ENCODE measurements around the gene THOP1.
"Not testable (repeated sequence)": the region's sequence is repeated elsewhere in the genome, so short reads cannot be mapped to it uniquely, and the experiment has no call there.

THOP1 gene

DNA sequence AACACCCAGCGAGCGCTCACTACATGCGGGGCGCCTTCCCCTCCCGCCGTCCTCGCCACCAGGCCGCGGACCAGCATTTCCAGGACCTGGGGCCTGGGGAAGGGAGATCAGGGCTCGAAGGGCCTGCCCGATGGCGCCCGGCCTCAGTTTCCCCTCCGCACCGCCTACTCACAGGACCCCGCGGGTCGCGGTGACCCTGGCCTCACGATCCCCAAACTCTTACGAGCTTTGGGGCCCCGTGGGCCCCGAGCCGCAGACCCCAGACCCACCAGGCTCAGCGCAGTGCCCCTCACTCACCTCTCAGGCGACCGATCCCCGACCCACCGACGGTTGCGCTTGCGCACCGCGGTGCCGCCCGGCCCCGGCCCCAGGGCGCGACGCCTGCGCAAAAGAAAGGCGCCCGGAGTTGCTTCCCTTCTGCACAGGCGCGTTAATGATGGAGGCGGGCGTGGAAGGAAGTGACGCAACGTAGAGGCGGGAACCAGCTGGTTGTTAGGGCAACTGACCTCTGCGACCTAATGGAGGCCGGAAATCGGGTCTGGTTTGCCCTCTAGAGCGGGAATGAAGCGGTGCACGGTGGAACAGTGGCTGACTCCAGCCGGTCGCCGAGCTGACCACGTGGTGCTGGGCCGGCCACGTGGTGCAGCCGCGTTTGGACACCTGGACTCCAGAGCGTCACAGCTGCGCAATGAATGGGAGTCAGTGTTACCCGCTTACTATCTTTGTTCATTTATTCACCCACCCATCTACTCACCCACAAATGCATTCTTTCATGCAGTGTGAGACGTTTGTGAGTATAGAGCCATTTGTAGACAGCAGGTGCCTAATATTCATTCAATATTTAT, 2.1 kb upstream of the THOP1 start, which contains the start of gene SGTA:
Gene SGTA, minus strand, starts transcription at position 338 of the 845 bp plus-strand sequence. CDS start 14,205 bp downstream, outside the sequence.
- DNase-seq (ENCODE audit: low read depth in 2 of 2): peak; percentile 95 to 97

DNA sequence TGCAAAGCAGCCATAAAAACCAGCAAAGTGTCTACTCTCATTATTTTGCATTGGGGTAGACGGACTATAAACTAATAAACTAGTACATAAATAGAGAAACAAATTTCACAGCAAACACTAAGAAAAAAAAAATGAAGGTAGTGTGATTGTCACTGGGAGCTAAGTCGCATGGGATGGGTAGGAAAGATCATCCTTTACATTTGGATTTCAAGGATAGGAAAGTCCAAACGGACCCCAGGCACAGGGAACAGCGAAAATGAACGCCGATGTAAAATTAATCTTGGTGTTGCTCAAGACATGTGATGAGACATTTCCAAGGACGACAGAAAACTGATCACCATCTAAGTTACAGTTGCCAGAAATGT, 1.5 kb upstream of the THOP1 start:
- no peak for DNase-seq (ENCODE audit: low read depth in 2 of 2)

DNA sequence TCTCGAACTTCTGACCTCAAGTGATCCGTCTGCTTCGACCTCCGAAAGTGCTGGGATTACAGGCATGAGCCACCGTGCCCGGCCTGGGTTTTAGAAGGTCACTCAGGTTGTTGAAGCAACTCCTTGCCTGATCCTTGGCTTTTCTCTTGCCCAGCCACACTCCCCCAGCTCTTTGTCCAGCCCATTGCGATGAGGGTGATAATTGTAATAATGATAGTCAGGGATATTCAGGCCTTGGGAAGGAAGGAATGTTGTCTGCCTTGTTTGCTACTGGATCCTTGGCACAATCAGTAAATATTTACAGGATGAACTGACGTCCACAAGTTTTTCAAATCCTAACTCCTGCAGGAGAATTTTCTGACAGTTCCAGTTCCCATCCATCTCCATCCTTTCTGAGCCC, 1.8 kb downstream of the THOP1 start:
- DNase-seq (ENCODE audit: low read depth in 2 of 2): no peak

DNA sequence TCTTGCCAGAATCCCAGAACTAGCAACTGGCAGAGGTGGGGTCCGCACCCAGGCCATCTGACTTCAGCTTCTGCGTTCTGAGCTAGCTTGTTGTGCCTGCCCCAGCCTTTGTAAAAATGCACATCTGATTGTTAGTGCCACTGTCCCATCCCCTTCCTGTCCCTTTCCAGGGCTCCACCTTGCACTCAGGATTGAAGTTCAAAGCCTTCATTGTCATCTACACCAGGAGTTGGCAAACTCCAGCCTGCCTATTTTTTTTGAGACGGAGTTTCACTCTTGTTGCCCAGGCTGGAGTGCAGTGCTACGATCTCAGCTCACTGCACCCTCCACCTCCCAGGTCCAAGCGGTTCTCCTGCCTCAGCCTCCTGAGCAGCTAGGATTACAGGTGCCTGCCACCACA, 2.9 kb downstream of the THOP1 start:
- DNase-seq (ENCODE audit: low read depth in 2 of 2): no peak

DNA sequence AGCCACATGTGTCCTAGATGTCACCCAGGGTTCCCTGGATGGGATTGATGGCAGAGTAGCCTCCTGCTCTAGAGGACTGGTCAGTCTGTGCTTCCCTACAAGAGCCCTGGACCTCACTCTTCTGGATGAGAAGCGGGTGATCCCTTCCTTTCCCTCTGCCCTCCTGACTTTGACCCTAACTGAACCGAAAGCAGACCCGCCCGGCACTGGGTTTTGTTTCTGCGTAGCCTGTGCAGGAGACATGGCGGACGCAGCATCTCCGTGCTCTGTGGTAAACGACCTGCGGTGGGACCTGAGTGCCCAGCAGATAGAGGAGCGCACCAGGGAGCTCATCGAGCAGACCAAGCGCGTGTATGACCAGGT, 4.9 kb downstream of the THOP1 start:
- no peak for DNase-seq (ENCODE audit: low read depth in 2 of 2)

DNA sequence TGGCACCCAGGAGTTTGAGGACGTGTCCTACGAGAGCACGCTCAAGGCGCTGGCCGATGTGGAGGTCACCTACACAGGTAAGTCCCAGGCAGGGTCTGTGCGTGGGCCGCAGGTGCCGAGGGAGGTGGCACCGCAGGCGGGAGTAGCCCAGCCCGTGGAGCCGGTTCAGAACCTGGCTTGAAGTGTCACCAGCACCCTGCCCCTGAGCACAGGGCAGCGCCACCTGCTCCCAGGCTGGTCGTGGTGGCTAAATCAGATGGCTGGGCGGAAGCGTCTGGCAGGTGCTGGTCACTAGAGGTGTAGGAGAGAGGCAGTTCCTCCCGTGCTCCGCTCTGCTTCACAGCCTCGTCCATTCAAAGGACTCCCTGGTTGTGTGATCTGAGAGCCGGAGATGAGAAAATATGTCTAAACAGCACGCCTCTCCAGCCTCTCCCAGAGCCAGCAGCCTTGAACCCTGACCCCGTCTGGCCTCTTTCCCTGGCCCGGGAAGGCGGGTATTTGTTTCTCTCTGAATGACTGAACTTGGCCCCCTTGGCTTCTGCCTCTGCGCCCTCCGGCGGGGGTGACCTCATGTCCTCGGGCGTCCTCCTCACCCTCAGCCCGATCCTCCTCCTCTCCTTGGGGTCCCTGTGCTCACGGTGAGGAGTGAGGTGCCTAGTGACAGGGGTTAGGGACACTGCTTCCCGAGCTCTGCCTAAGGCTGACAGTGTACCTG, 5.4 kb downstream of the THOP1 start:
- DNase-seq (ENCODE audit: low read depth in 2 of 2): no peak

DNA sequence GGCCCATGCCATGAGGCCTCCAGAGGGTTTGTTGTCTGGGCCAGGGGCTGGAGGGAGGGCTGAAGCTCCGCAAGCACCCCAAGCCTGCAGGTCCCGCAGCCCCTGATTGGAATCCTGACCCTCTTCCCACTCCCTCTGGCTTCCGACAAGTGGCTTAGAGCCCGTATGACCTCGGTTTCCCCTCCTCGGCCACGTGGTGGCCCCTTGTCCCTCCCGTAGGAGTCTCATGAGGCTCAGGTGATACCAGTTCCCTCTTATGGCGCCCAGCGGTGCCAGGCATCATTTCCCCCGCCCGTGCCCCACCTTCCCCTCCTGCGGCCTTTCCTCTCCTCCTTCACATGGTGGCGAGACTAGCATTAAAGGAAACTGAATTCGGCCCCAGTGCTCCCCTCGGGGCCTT, 6.1 kb downstream of the THOP1 start:
- DNase-seq (ENCODE audit: low read depth in 2 of 2): no peak

DNA sequence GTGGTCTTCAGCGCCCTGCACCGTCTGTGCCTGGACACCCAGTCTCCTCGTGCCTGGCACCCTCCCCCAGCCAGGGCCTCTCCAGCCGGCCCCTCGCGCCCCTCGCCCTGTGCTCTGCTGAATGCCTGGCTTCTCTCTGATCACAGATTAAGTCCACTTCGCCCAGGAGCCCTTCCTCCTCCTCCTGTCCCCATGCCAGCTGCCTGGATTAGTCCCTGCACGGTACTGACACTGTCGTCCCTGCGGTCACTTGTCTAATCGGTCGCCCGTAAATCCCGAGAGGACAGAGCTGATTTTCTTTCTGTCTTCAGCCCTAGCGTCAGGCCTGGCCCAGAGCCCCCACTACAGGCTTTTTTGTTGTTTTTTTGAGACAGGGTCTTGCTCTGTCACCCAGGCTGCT, 6.6 kb downstream of the THOP1 start:
- no peak for DNase-seq (ENCODE audit: low read depth in 2 of 2)

DNA sequence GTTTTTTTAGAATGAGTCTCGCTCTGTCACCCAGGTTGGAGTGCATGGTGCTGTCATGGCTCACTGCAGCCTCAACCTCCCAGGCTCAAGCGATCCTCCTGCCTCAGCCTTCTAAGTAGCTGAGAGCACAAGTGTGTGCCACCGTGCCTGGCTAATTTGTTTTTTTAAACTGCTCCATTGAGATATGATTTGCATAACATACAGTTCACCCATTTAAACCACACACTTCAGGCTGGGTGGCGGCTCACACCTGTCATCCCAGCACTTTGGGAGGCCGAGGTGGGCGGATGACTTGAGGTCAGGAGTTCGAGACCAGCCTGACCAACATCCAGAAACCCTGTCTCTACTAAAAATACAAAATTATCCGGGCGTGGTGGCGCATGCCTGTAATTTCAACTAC, 7.4 kb downstream of the THOP1 start:
- not testable (repeated sequence) for DNase-seq (ENCODE audit: low read depth in 2 of 2)

DNA sequence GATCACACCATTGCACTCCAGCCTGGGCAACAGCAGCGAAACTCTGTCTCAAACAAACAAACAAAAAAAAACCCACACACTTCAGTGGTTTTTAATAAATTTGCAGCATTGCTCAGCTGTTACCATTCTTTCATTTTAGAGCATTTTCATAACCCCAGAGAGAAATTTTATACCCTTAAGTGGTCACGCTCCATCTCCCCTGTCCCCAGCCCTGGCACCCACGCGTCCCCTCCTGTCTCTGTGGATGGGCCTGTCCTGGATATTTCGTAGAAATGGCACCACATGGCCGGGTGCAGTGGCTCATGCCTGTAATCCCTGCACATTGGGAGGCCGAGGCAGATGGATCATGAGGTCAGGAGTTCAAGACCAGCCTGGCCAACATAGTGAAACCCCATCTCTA, 7.8 kb downstream of the THOP1 start:
- DNase-seq (ENCODE audit: low read depth in 2 of 2): no peak

DNA sequence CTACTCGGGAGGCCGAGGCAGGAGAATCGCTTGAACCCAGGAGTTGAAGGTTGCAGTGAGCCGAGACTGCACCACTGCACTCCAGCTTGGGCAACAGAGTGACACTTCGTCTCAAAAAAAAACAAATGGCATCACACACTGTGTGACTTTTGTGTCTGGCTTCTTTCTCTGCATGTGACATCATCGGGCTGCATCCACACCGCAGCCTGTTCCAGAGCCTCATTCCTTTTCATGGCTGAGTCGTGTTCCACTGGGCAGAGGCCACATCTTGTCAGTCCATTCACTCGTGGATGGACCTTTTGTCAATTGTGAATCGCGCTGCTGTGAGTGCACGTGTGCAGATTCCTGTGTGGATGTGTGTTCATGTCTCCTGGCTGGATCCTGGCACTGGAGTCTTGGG, 8.3 kb downstream of the THOP1 start:
- DNase-seq (ENCODE audit: low read depth in 2 of 2): no peak

DNA sequence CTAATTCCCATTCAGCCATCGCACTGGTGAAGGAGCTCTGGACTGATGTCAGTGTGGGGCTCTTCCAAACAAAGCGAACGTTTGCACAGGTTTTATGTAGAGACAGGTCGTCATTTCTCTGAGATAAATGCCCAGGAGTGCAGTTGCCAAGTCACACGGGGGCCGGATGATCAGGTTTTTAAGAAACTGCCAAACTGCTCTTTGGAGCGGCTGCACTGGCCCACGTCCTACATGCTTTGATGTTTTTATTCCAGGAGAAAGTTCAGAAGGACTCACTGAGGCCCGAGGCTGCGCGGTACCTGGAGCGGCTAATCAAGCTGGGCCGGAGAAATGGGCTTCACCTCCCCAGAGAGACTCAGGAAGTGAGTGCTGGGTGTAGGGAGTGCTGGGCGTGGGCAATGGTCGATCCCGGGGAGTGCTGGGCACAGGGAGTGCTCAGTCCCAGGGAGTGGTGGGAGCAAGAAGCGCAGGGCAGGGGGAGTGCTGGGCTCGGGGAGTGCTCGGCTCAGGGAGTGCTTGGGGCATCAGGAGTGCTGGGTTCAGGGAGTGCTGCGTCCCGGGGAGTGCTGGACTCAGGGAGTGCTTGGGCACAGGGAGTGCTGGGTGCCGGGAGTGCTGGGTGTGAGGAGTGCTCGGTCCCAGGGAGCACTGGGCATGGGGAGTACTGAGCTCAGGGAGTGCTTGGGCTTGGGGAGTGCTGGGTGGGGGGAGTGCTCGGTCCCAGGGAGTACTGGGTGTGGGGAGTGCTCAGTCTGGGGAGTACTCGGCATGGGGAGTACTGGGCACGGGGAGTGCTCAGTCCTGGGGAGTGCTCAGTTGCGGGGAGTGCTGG, 10.7 kb downstream of the THOP1 start:
- no peak for DNase-seq (ENCODE audit: low read depth in 2 of 2)

DNA sequence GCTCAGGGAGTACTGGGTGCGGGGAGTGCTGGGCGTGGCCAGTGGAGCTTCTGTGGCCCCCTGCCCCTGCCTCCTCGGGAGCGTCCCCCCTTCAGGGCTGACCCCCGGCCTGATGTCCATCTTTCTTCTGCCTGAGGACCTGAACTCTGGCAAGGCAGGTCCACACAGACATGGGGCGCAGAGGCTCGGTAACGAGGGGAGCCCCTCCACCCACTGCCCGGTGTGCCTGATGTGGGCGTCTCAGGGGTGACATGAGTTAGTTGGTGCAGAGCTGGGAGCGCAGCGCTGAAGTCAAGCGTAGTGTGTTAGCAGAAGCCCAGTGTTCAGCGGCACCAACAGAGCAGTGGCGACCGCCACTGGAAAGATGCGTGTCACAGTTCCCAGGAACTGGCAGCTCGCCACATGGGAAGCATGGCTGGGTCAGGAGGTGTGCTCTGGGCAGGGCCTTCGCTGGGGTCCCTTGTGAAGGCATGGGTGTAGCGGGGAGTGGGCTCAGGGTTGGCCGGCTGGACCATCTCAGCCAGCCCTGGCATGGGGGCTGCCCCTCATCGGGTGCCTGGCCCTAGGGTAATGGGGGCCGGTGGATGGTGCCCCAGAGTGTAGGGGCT, 11.5 kb downstream of the THOP1 start:
- no peak for DNase-seq (ENCODE audit: low read depth in 2 of 2)

DNA sequence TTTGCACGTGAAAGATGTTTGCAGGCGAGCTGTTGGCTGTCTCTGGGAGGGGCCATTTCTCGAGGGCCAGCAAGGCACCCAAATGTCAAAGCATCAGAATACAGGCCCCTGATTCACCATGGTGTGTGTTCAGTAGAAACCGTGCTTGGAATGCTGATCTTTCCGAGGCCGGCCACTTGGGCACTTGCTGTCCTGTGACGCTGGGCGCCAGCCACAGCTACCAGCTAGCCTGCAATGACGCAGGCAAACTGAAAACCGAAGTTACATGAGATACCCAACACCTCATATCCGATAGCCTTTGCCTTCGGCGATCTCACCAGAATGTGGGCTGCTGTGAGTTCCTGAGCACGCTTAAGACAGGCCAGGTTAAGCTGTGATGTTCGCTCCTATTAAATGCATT, 12.0 kb downstream of the THOP1 start:
- no peak for DNase-seq (ENCODE audit: low read depth in 2 of 2)

DNA sequence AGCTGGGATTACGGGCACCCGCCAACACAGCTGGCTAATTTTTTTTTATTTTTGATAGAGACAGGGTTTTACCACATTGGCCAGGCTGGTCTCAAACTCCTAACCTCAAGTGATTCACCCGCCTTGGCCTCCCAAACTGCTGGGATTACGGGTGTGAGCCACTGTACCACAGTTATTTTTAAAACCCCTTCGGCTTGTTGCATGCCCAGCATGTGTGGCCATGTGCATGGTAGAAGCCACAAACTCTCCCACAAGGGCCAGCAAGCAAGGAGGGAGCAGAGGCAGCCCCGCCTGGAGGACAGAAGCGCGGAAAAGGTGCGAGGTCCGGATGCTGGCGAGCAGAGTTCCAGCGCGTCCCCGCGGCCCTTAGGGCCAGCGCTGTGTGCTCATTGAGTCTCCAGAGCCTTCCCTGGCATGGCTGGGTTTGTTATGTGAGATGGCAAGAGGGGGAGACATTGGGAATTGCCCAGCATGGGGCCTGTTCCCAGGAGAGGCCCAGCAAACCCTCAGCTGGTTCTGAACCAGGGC, 12.9 kb downstream of the THOP1 start:
- no peak for DNase-seq (ENCODE audit: low read depth in 2 of 2)

DNA sequence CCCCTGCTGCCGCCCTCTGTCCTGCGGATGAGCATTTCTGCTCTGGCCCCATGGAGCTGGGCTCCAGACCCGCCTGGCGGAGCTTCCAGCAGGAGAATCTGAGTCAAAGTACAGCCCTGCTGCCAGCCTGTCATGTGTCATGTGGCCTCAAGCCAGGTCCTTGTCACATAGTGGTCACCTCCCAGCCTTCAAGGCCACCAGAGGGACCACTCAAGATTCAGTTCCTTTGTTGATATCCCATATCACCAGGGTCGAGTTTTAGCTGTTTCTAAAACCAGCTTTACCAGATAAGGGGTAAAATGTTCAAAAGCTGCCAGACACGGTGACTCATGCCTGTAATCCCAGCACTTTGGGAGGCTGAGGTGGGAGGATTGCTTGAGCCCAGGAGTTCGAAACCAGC, 13.4 kb downstream of the THOP1 start:
- DNase-seq (ENCODE audit: low read depth in 2 of 2): no peak

DNA sequence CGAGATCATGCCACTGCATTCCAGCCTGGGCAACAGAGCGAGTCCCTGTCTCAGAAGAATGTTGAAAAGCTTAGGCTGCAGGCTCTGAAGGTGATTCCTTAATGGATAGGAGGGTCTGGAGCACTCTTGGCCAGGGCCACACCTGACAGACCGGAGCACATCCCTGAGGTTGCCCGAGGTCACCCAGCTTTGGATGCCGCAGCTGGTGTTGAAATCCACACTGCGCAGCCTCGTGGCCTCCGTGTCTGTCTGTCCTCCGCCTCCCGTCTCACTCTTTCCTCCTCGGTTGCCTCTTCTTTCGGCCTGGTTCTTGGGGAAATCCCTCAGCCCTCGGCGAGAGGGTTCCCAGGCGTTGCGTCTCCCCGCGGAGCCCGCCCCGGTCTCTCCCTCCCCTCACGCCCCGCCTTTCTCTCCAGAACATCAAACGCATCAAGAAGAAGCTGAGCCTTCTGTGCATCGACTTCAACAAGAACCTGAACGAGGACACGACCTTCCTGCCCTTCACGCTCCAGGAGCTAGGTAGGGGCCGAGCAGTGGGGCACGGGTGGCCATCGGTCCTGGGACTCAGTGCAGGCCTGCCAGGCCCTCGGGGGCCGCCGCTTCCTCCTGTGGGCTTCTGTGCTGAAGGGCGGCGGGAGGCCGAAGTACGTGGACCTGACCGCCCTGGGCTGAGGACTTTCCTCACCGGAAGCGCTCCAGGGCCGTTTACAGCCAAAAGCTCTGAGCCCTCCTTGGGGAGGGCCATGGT, 14.1 kb downstream of the THOP1 start:
- no peak for DNase-seq (ENCODE audit: low read depth in 2 of 2)

DNA sequence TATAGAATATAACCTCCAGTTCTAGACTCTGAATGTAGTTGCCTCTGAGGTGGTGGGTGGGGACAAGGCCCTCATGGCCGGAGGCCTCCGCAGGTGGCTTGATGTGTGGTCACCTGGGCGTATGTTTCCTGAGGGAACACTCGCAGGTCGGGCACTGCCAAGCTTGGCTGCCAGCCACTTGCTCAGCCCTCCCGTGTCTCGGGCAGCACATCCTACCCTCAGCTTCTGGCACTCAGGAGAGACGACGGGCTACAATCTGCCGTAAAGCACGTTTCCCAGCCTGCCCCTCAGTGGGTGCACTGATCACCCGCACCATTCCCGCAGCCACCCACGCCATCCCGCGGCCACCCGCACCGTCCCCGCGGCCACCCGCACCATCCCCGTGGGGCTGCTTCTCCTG, 15.2 kb downstream of the THOP1 start:
- no peak for DNase-seq (ENCODE audit: low read depth in 2 of 2)

DNA sequence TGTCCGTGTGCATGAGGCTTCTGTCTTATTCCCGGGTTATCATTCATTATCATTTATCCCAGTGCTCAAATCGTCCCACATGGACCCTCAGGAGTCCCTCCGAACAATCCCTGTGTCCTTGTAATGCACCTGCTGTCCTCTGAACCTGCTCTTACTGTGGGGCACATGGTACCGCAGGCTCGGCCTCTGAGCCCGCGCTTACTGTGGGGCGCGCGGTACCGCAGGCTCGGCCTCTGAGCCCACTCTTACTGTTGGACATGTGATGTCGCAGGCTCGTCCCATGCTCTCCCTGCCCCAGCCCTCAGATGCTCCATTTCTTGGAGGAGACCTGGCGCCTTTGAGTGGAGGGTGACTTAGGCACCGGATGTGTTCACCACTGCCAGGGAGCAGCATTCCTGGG, 17.5 kb downstream of the THOP1 start:
- no peak for DNase-seq (ENCODE audit: low read depth in 2 of 2)

DNA sequence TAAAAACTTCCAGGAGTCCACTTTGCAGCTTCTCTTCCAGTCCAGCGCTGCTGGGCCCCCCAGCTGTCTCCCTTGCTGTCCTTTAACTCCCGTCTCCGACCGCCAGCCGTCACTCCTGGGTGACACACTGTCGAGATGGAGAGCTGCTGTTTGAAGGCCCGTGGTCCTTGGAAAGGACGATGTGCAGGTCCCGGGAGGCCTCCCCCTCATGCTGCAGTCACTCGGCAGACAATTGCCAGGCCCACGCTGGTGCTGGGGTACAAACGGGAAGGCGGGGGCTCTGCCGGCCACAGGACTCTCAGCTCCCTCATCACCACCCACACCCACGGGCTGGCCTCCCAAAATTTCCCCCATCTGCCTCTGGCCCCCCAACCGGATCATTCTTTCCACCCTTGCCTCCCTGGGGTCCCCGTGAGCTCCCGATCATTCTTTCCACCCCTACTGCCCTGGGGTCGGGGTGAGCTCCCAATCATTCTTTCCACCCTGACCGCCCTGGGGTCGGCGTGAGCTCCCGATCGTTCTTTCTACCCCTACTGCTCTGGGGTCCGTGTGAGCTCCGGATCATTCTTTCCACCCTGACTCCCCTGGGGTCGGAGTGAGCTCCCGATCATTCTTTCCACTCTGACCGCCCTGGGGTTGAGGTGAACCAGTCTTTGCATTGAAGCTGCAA, 18.3 kb downstream of the THOP1 start:
- DNase-seq (ENCODE audit: low read depth in 2 of 2): no peak

Data from stimulated activated CD4-positive, alpha-beta T cell treated with anti-CD3 and anti-CD28 coated beads, Interleukin-15, amount 100 ng/mL, for 48 hours (primary cell).